Mucosa of gallbladder (tissue), 1 donor: Measurements from ENCODE around the gene ELANE. TPM values are rescaled to one million over a fixed set of nuclear protein-coding genes. Genes with fewer than 3 reads are reported as not detected.
"Not testable (repeated sequence)": the region's sequence is repeated elsewhere in the genome, so short reads cannot be mapped to it uniquely, and the experiment has no call there.

Source experiments
- DNase-seq: peaks from one replicate; pipeline ENCODE4 v3.0.0-alpha.2; 2020; ENCODE audit warnings: low spot score
- total RNA-seq: library from RNA; stranded (reverse); gene quantifications from one replicate; pipeline ENCODE4 v1.2.1, GENCODE V29; 2021
- donor health status: DM: no; HTN: no; CAD: no.

Gene ELANE
- total RNA-seq, 1 donor from 2014 or later: not detected

GRCh38 chr19:814152-815078 is 37.7 kb upstream of the ELANE start:
- DNase-seq: no peak

GRCh38 chr19:815079-815774 is 36.9 kb upstream of the ELANE start:
- DNase-seq: no peak

- DNase-seq: no peak
These were observed 36.2 kb upstream of the ELANE start for GRCh38 chr19:815775-816499.

GRCh38 chr19:816500-816857 is 35.6 kb upstream of the ELANE start:
- no peak for DNase-seq

- DNase-seq: not testable (repeated sequence)
These were observed 31.9 kb upstream of the ELANE start for GRCh38 chr19:820212-820611.

GRCh38 chr19:821231-821824 is 30.8 kb upstream of the ELANE start:
- no peak for DNase-seq

- no peak for DNase-seq
These were observed 30.1 kb upstream of the ELANE start, which contains the start of gene PLPPR3 for GRCh38 chr19:821825-822503. Gene PLPPR3 (minus strand): TSS chr19:821955. CDS start chr19:821559, 396 bp downstream.

- DNase-seq: no peak
These were observed 28.5 kb upstream of the ELANE start for GRCh38 chr19:823565-824121.

GRCh38 chr19:824885-825284 is 27.2 kb upstream of the ELANE start:
- no peak for DNase-seq

GRCh38 chr19:825897-826644 is 26.0 kb upstream of the ELANE start:
- DNase-seq: no peak

GRCh38 chr19:827314-827709 is 24.8 kb upstream of the ELANE start:
- no peak for DNase-seq

GRCh38 chr19:827710-828321 is 24.3 kb upstream of the ELANE start, which contains the start of gene AZU1:
Gene AZU1 (plus strand): TSS chr19:827837. CDS start chr19:827847, 10 bp downstream.
- no peak for DNase-seq

- DNase-seq: no peak
These were observed 22.9 kb upstream of the ELANE start for GRCh38 chr19:829129-829758.

- no peak for DNase-seq
These were observed 20.4 kb upstream of the ELANE start for GRCh38 chr19:831407-832369.

GRCh38 chr19:834216-834615 is 17.9 kb upstream of the ELANE start:
- no peak for DNase-seq

GRCh38 chr19:835210-835810 is 16.8 kb upstream of the ELANE start:
- DNase-seq: no peak

- no peak for DNase-seq
These were observed 11.4 kb upstream of the ELANE start, which contains the start of gene PRTN3 for GRCh38 chr19:840519-841206. Gene PRTN3 (plus strand): TSS chr19:840999. CDS start chr19:841009, 10 bp downstream.
